Left lobe of liver (tissue), 2 donors: ENCODE results near the gene FBL. TPM values are rescaled to one million over a fixed set of nuclear protein-coding genes. Genes with fewer than 3 reads are reported as not detected.

ENCODE experiments used
- ATAC-seq: fragments of 200-7000 bp; cut with Tn5 transposase; one replicate; pipeline ENCODE4 v1.9.1; 2020; ENCODE audit warnings: mild to moderate bottlenecking, moderate library complexity
- DNase-seq: peaks from one replicate; pipeline ENCODE4 v3.0.0-alpha.2; 2020; ENCODE audit warnings: low spot score
- total RNA-seq: library from RNA; stranded (reverse); gene quantifications from one replicate; pipeline ENCODE4 v1.2.1, GENCODE V29; 2021
- donor health status: DM: no; HTN: no; CAD: no; lungs with moderate emphysema.
- donor health status: DM: no; HTN: yes; CAD: no.

FBL gene
- total RNA-seq, 1 donor from 2014 or later, result 43.0 TPM

- DNase-seq (no peak), ATAC-seq (no peak)
Observed at GRCh38 chr19:39845172-39845571, 1.0 kb downstream of the FBL start.

GRCh38 chr19:39843919-39844793 lies 2.0 kb downstream of the FBL start:
- ATAC-seq (no peak), DNase-seq (no peak)

GRCh38 chr19:39842693-39843435 lies 3.3 kb downstream of the FBL start:
- DNase-seq, result no peak
- ATAC-seq, result no peak

GRCh38 chr19:39841041-39841440 lies 5.1 kb downstream of the FBL start:
- no peak for DNase-seq
- ATAC-seq, result no peak

- no peak for DNase-seq
Observed at GRCh38 chr19:39840492-39840891, 5.7 kb downstream of the FBL start.

GRCh38 chr19:39839678-39840327 lies 6.4 kb downstream of the FBL start:
- ATAC-seq, result no peak
- DNase-seq, result no peak

More at GRCh38 chr19:39840492-39840891, 5.7 kb downstream of the FBL start:
- no peak for ATAC-seq

- ATAC-seq (no peak), DNase-seq (no peak)
Observed at GRCh38 chr19:39838569-39838968, 7.6 kb downstream of the FBL start.

GRCh38 chr19:39837978-39838377 lies 8.2 kb downstream of the FBL start:
- ATAC-seq (no peak), DNase-seq (no peak)

GRCh38 chr19:39834287-39834841 lies 11.8 kb downstream of the FBL start:
- no peak for ATAC-seq
- DNase-seq, result no peak

- DNase-seq, result peak; percentile 97
- peak; percentile 91 for ATAC-seq
Observed at GRCh38 chr19:39833464-39834286, 12.5 kb downstream of the FBL start, which contains the start of gene DYRK1B. Gene DYRK1B (minus strand): TSS chr19:39834162. CDS start chr19:39831867, 2,295 bp downstream.

- no peak for DNase-seq
- no peak for ATAC-seq
Observed at GRCh38 chr19:39833160-39833463, 13.1 kb downstream of the FBL start.

- DNase-seq, result no peak
- no peak for ATAC-seq
Observed at GRCh38 chr19:39832341-39833083, 13.7 kb downstream of the FBL start.

- ATAC-seq (no peak), DNase-seq (no peak)
Observed at GRCh38 chr19:39831679-39832078, 14.5 kb downstream of the FBL start.

GRCh38 chr19:39830847-39831246 lies 15.3 kb downstream of the FBL start:
- DNase-seq, result no peak

GRCh38 chr19:39830406-39830805 lies 15.8 kb downstream of the FBL start:
- DNase-seq (no peak), ATAC-seq (no peak)

More at GRCh38 chr19:39830847-39831246, 15.3 kb downstream of the FBL start:
- ATAC-seq, result no peak

- DNase-seq, result no peak
- ATAC-seq, result no peak
Observed at GRCh38 chr19:39829702-39830275, 16.4 kb downstream of the FBL start.

- no peak for DNase-seq
- no peak for ATAC-seq
Observed at GRCh38 chr19:39828654-39829032, 17.5 kb downstream of the FBL start.

GRCh38 chr19:39828015-39828653 lies 18.0 kb downstream of the FBL start:
- ATAC-seq (no peak), DNase-seq (no peak)

GRCh38 chr19:39827216-39827615 lies 19.0 kb downstream of the FBL start:
- ATAC-seq (no peak), DNase-seq (no peak)
